ENCODE results near the gene C1orf21.

The C1orf21 gene

DNA sequence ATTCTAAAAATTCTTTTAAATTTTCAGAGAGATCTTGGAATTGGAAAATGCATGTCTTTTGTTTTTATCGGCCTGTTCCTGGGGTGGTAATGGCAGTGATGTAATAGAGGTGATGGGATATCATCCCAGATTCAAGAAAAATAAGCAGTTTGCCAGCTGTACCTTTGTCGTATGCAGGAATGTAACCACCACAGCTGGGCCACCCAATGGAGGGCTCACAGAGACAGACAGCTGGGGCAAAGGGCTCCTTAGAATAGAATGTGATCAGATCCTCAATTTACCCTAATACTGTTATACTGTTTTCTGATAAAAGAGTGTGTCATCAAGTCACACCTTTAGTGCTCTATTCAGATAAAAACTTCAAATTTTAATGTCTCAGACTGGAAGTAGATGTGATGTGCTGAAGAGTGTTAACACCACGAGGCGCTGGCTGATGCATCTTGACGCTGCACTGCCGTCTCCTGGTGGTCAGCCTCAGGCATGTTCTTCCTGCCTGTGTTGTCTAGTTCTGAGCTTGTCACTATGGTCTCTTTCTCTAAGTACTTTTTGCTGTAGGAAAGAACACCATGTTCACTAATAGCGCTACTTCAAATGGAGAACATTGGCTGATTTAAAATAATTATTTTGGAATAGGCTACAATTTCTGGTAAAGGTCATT lies 78.8 kb downstream of the C1orf21 start:
- H3K27me3 ChIP-seq (ENCODE audit: insufficient read depth, low read length): no peaks in the 10 kb centered on the region
- no peak overlapping the region for H2AFZ ChIP-seq (ENCODE audit: low read length, unreplicated experiment)
- no peaks in the 10 kb centered on the region for H3K36me3 ChIP-seq (ENCODE audit: insufficient read depth, low read length)
- H3K4me3 ChIP-seq (ENCODE audit: low read depth, low read length): no peak overlapping the region
- H3K4me1 ChIP-seq (ENCODE audit: control insufficient read depth, insufficient read depth, low read length, unreplicated experiment): no peaks in the 10 kb centered on the region
- no peak overlapping the region for H3K27ac ChIP-seq (ENCODE audit: low read depth, low read length)
- no peaks in the 10 kb centered on the region for H3K79me2 ChIP-seq (ENCODE audit: control insufficient read depth, insufficient read depth, low read length, unreplicated experiment)

GRCh38 chr1:184467295-184467694 lies 80.5 kb downstream of the C1orf21 start:
- H3K27ac ChIP-seq (ENCODE audit: low read depth, low read length): no peak overlapping the region
- H3K4me3 ChIP-seq (ENCODE audit: low read depth, low read length): no peak overlapping the region
- H3K79me2 ChIP-seq (ENCODE audit: control insufficient read depth, insufficient read depth, low read length, unreplicated experiment): no peaks in the 10 kb centered on the region
- H2AFZ ChIP-seq (ENCODE audit: low read length, unreplicated experiment): no peak overlapping the region
- no peaks in the 10 kb centered on the region for H3K27me3 ChIP-seq (ENCODE audit: insufficient read depth, low read length)
- H3K4me1 ChIP-seq (ENCODE audit: control insufficient read depth, insufficient read depth, low read length, unreplicated experiment): no peaks in the 10 kb centered on the region
- H3K36me3 ChIP-seq (ENCODE audit: insufficient read depth, low read length): no peaks in the 10 kb centered on the region

- no peaks in the 10 kb centered on the region for H3K36me3 ChIP-seq (ENCODE audit: insufficient read depth, low read length)
- no peaks in the 10 kb centered on the region for H3K79me2 ChIP-seq (ENCODE audit: control insufficient read depth, insufficient read depth, low read length, unreplicated experiment)
- H2AFZ ChIP-seq (ENCODE audit: low read length, unreplicated experiment): no peak overlapping the region
- no peak overlapping the region for H3K27ac ChIP-seq (ENCODE audit: low read depth, low read length)
- H3K4me3 ChIP-seq (ENCODE audit: low read depth, low read length): no peak overlapping the region
- no peaks in the 10 kb centered on the region for H3K4me1 ChIP-seq (ENCODE audit: control insufficient read depth, insufficient read depth, low read length, unreplicated experiment)
- H3K27me3 ChIP-seq (ENCODE audit: insufficient read depth, low read length): no peaks in the 10 kb centered on the region
Observed at GRCh38 chr1:184469396-184469795, 82.6 kb downstream of the C1orf21 start.

DNA sequence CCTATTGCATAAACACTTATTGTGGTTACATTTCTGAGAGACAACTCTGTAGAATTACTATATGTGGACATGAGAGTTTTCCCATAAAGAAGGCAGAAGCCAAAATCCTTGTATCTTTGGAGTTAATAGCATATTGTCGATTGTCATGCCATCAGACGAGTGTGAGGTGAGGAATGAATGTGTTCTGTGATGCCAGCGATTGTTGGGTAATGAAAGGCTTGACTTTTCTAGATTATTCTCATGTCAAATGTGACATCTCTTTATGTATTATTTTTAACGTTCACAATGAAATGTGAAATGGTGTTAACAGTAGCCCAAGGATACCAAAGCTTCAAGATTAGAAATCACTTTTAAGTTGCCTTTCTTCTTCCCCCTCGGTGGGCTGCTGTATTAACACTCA lies 84.9 kb downstream of the C1orf21 start:
- Histone ChIP-seq H2AFZ (ENCODE audit: low read length, unreplicated experiment) (no peak overlapping the region), H3K4me1 (ENCODE audit: control insufficient read depth, insufficient read depth, low read length, unreplicated experiment) (no peaks in the 10 kb centered on the region), H3K79me2 (ENCODE audit: control insufficient read depth, insufficient read depth, low read length, unreplicated experiment) (no peaks in the 10 kb centered on the region), H3K27me3 (ENCODE audit: insufficient read depth, low read length) (no peaks in the 10 kb centered on the region), H3K27ac (ENCODE audit: low read depth, low read length) (no peak overlapping the region), H3K36me3 (ENCODE audit: insufficient read depth, low read length) (no peaks in the 10 kb centered on the region), H3K4me3 (ENCODE audit: low read depth, low read length) (no peak overlapping the region)

- Histone ChIP-seq H3K27me3 (ENCODE audit: insufficient read depth, low read length) (no peaks in the 10 kb centered on the region), H3K27ac (ENCODE audit: low read depth, low read length) (no peak overlapping the region), H3K36me3 (ENCODE audit: insufficient read depth, low read length) (no peaks in the 10 kb centered on the region), H3K79me2 (ENCODE audit: control insufficient read depth, insufficient read depth, low read length, unreplicated experiment) (no peaks in the 10 kb centered on the region), H3K4me1 (ENCODE audit: control insufficient read depth, insufficient read depth, low read length, unreplicated experiment) (no peaks in the 10 kb centered on the region), H3K4me3 (ENCODE audit: low read depth, low read length) (no peak overlapping the region), H2AFZ (ENCODE audit: low read length, unreplicated experiment) (no peak overlapping the region)
Observed at GRCh38 chr1:184472136-184472535, 85.3 kb downstream of the C1orf21 start.

DNA sequence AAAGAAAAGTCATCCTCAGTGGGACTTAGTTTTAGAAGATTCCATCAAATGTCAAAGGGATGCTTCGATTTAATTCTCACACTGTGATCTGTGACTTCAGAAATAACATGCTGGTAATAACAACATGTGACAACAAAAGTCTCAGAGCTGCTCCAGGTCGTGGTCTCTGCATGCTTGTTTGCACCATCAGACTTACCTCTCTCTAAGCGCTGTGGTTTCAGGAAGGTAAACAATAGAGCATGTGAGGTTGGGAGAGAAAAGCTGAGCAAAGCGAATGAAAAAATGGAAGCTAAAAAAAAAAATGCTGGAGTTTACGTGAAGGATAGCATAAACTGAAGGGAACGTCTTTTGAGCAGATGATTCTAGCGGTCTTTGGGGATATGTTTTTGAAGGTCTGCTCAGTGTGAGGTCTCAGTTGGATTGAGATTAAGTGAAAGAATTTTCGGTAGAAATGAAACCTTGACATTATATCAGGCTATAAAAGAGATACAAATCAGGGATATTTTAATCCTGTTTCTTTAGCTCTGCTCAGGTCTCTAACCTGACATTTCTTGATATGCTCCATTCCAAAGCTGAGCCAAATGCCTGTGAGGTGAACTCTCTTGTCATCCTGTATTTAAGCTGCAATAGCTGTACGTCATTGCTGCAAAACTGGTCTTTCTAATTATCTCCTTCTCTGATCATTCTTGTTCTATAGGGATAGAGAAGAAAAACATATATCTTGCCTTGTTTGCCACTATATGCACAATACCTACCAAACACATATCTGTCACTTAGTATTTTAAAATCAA lies 86.5 kb downstream of the C1orf21 start:
- Histone ChIP-seq H2AFZ (ENCODE audit: low read length, unreplicated experiment) (no peak overlapping the region), H3K79me2 (ENCODE audit: control insufficient read depth, insufficient read depth, low read length, unreplicated experiment) (no peaks in the 10 kb centered on the region), H3K27me3 (ENCODE audit: insufficient read depth, low read length) (no peaks in the 10 kb centered on the region), H3K4me1 (ENCODE audit: control insufficient read depth, insufficient read depth, low read length, unreplicated experiment) (no peaks in the 10 kb centered on the region), H3K27ac (ENCODE audit: low read depth, low read length) (no peak overlapping the region), H3K36me3 (ENCODE audit: insufficient read depth, low read length) (no peaks in the 10 kb centered on the region), H3K4me3 (ENCODE audit: low read depth, low read length) (no peak overlapping the region)

DNA sequence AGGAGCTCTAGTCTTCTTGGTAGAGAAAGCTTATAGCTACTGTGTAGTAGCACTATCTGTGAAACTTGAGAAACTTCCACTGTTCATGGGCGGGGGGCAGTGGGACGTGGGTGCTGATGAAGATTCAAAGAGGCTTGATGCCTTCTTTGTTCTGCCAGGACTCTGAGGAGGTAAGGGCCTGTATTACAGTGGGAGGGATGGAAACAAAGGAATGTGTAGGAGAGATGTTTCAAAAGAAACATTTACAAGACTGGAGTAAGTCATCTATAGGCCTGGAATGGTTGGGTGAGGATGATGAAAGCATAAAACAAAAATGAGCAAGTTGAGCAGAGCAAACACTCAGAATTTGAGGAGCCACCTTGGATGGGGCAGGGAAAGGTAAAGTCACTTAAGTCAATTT lies 89.4 kb downstream of the C1orf21 start:
- Histone ChIP-seq H3K4me1 (ENCODE audit: control insufficient read depth, insufficient read depth, low read length, unreplicated experiment) (no peaks in the 10 kb centered on the region), H3K4me3 (ENCODE audit: low read depth, low read length) (no peak overlapping the region), H2AFZ (ENCODE audit: low read length, unreplicated experiment) (no peak overlapping the region), H3K27ac (ENCODE audit: low read depth, low read length) (no peak overlapping the region), H3K36me3 (ENCODE audit: insufficient read depth, low read length) (no peaks in the 10 kb centered on the region), H3K27me3 (ENCODE audit: insufficient read depth, low read length) (no peaks in the 10 kb centered on the region), H3K79me2 (ENCODE audit: control insufficient read depth, insufficient read depth, low read length, unreplicated experiment) (no peaks in the 10 kb centered on the region)

- Histone ChIP-seq H3K4me1 (ENCODE audit: control insufficient read depth, insufficient read depth, low read length, unreplicated experiment) (no peaks in the 10 kb centered on the region), H3K27ac (ENCODE audit: low read depth, low read length) (no peak overlapping the region), H3K36me3 (ENCODE audit: insufficient read depth, low read length) (no peaks in the 10 kb centered on the region), H3K4me3 (ENCODE audit: low read depth, low read length) (no peak overlapping the region), H3K27me3 (ENCODE audit: insufficient read depth, low read length) (no peaks in the 10 kb centered on the region), H3K79me2 (ENCODE audit: control insufficient read depth, insufficient read depth, low read length, unreplicated experiment) (no peaks in the 10 kb centered on the region), H2AFZ (ENCODE audit: low read length, unreplicated experiment) (no peak overlapping the region)
Observed at GRCh38 chr1:184479435-184480167, 92.8 kb downstream of the C1orf21 start.

DNA sequence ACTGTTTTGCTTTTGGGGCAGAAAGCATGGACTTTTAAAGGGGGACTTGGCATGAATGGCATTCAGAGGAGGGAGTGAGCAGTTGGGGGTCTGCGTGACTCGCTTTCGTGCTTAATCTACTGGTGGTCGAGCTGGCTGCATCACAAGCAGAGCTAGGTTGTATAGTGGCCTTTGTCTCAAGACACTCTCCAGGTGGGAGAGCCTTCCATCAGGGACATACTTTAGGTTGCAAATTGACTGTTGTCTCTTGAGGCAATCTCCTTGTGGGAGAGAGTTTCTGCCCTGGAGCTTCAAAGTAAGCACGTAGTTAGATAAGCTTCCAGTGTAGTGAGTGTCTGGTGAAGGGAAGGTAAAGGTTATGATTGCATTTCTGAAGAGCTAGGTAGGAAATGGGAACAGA lies 93.9 kb downstream of the C1orf21 start:
- H2AFZ ChIP-seq (ENCODE audit: low read length, unreplicated experiment): no peak overlapping the region
- H3K27me3 ChIP-seq (ENCODE audit: insufficient read depth, low read length): no peaks in the 10 kb centered on the region
- no peak overlapping the region for H3K27ac ChIP-seq (ENCODE audit: low read depth, low read length)
- no peaks in the 10 kb centered on the region for H3K79me2 ChIP-seq (ENCODE audit: control insufficient read depth, insufficient read depth, low read length, unreplicated experiment)
- no peak overlapping the region for H3K4me3 ChIP-seq (ENCODE audit: low read depth, low read length)
- H3K4me1 ChIP-seq (ENCODE audit: control insufficient read depth, insufficient read depth, low read length, unreplicated experiment): no peaks in the 10 kb centered on the region
- no peaks in the 10 kb centered on the region for H3K36me3 ChIP-seq (ENCODE audit: insufficient read depth, low read length)

GRCh38 chr1:184482136-184482535 lies 95.3 kb downstream of the C1orf21 start:
- H3K27me3 ChIP-seq (ENCODE audit: insufficient read depth, low read length): no peaks in the 10 kb centered on the region
- no peak overlapping the region for H3K27ac ChIP-seq (ENCODE audit: low read depth, low read length)
- H3K79me2 ChIP-seq (ENCODE audit: control insufficient read depth, insufficient read depth, low read length, unreplicated experiment): no peaks in the 10 kb centered on the region
- H3K4me1 ChIP-seq (ENCODE audit: control insufficient read depth, insufficient read depth, low read length, unreplicated experiment): no peaks in the 10 kb centered on the region
- H2AFZ ChIP-seq (ENCODE audit: low read length, unreplicated experiment): no peak overlapping the region
- no peaks in the 10 kb centered on the region for H3K36me3 ChIP-seq (ENCODE audit: insufficient read depth, low read length)
- no peak overlapping the region for H3K4me3 ChIP-seq (ENCODE audit: low read depth, low read length)
